ENCODE data around the gene GPR27.

Gene GPR27

DNA sequence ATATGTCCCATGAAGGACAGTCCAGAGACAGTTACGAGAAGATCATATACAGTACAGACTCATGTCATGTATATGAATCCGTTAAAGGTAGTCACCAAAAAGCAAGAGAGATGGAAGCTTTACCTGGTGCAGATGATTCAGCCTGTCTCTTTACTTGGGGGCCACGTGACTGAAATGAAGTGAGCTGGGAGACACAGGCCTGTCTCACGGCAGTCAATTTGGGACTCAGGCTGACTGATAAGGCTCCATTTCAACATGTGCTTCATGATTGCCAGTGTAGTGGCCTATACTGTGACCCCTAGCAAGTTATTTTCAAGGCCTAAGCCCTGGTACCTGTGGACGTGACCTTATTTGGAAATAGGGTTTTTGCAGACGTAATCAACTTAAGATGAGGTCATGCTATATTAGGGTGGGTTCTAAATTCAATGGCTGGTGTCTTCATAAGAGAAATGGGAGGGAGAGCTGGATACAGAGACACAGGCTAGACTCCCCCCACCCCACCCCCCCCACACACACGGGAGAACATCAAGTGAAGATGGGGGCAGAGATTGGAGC lies 34.3 kb downstream of the GPR27 start:
- DNase-seq = no peak

GRCh38 chr3:71789922-71790321 lies 36.3 kb downstream of the GPR27 start:
- DNase-seq = no peak

DNA sequence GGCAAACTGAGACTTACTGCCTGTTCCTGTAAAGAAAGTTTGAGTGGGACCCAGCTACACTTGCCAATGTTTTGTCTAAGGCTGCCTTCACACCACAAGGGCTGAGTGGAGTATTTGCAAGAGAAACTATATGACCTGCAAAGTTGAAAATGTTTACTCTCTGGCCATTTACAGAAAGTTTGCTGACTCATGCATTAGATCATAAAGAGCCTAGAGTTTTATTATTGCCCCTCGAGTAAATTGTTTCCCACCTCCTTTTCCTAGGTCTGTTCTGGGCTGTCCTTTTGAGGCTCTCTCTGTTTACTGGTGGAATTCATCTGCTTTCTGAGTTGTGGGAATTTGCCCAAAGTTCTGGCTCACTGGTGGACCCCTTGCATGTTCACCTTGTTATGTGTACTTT lies 38.0 kb downstream of the GPR27 start:
- DNase-seq = no peak

GRCh38 chr3:71796290-71796689 lies 42.6 kb downstream of the GPR27 start:
- no peak for DNase-seq

DNA sequence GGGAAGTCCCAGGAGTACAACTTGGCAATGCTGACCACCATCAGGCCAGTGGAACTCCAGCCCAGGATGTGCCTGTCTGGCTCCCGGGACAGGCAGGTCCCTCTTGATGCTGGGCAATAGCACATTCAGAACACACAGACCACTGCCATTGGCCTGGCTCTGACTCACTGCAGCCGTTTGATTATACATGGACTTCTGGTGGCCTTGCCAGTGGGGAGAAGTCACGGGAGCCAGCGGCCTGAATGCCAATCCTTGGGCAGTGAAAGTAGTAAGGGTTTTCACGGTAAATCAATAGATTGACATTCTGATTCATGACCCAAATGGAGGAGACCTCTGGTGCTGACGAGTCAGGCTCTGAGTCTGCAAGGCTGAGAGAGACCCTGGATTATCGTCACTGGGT lies 43.8 kb downstream of the GPR27 start:
- DNase-seq = no peak

- no peak for DNase-seq
These were observed 46.4 kb downstream of the GPR27 start for GRCh38 chr3:71800023-71800422.

DNA sequence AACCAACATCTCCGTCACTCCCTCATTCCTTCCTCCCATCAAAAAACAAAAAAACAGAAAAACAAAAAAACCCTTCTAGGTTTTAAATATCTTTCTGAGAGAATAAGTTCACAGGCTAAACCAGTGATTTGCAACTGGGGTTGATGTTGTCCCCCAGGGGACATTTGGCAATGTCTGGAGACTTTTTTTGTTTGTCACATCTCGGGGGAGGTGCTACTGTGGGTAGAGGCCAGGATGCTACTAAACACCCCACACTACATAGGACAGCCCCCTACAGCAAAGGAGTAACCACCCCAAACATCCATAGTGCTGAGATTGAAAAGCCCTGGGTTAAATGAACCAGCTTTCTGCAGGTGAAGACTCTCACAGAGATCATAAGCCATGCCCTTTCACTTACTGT lies 48.3 kb downstream of the GPR27 start:
- no peak for DNase-seq

DNA sequence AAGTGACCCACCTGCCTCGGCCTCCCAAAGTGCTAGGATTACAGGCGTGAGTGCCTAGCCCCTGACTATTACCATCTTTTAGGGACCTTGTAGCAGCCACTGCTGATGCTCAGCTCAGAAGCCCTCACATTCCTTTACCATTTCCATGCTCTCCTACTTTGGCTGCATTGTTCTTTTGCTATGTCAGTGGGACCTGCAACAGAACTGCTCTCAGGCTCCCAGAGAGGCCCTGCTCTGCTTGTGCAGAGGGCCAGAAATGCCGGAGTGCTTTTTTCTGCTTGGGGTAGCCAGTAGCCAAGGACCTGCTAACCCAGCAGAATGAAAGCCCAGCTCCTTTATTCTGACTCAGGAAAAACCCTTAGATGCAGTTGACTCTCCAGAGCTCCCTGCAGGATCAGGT lies 49.6 kb downstream of the GPR27 start:
- DNase-seq = no peak

DNA sequence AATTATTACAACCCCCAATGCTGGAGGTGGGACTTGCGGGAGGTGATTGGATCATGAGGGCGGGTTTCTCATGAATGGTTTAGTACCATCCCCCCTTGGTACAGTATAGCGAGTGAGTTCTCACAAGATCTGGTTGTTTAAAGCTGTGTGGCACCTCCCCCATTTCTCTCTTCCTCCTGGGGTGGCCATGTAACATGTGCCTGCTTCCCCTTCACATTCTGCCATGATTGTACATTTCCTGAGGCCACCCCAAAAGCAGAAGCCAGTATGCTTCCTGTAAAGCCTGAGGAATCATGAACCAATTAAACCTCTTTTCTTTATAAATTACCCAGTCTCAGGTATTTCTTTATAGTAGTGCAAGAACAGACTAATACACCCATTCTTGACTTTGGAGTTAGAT lies 51.5 kb downstream of the GPR27 start:
- no peak for DNase-seq

- no peak for DNase-seq
These were observed 52.0 kb downstream of the GPR27 start for GRCh38 chr3:71805691-71806090.

Measured in NCI-H2029 (cell line).